K562 (cell line): ENCODE results near the gene ARHGAP25. TPM values are rescaled to one million over a fixed set of nuclear protein-coding genes. Genes with fewer than 3 reads are reported as not detected.

Source experiments
- ATAC-seq: fragments of 200-7000 bp; cut with Tn5 transposase; 3 replicates; pipeline ENCODE4 v1.9.1; 2020; ENCODE audit warnings: moderate library complexity
- BruUV-seq: library from RNA; stranded (reverse); fragments of 400-500 nt; replicated peaks from 2 replicates; lab custom pipeline; 2021; lab: Mats Ljungman, UMichigan
- CTCF ChIA-PET: fragments of 300-600 bp; formaldehyde crosslinking; extraction: SDS; loops from one replicate; lab custom pipeline; 2021; ENCODE audit warnings: low intra/inter-chr PET ratio; lab: Yijun Ruan, JAX
- POLR2A ChIA-PET: fragments of 300-600, 350-650 bp; sonication (Branson Sonifier 250); formaldehyde crosslinking; extraction: SDS; loops from one replicate; lab custom pipeline; 2021; ENCODE audit warnings: antibody characterized with exemption, inconsistent platforms; lab: Yijun Ruan, JAX
- DNase-seq, 4 experiments: peaks; one replicate each; pipeline versions ENCODE4 v3.0.0 to v3.0.0-alpha.2; 2011 to 2018; ENCODE audit warnings: low spot score in 3 of 4, mixed read lengths in 3 of 4; ENCODE audit errors: extremely low read depth in 1 of 4
- FAIRE-seq: peaks from 2 replicates; lab custom pipeline; 2011; peaks lifted over from hg19 to GRCh38; lab: Jason Lieb, UNC
- H2AFZ ChIP-seq: 2 replicates; pipeline ENCODE4 v1.6.0; 2011; ENCODE audit warnings: low read depth, low read length, control low read depth, inconsistent platforms
- H3K27ac ChIP-seq: fragments of 200-600 bp; 3 replicates; pipeline ENCODE4 v1.8.0; 2011; ENCODE audit warnings: low read depth, mild to moderate bottlenecking, control low read depth, inconsistent platforms, low read length, moderate library complexity, mixed read lengths; ENCODE audit errors: extremely low read depth
- H3K27me3 ChIP-seq, 2 experiments: fragments of 300-600 bp in 1 of 2; 2 replicates in 1 of 2; 3 replicates in 1 of 2; pipeline versions ENCODE4 v1.6.0 to v1.8.0; 2011; ENCODE audit warnings: inconsistent platforms in 2 of 2, low read length in 2 of 2, mild to moderate bottlenecking in 1 of 2, mixed read lengths in 1 of 2, moderate library complexity in 1 of 2; ENCODE audit not compliant: control insufficient read depth in 2 of 2, insufficient read depth in 2 of 2
- H3K36me3 ChIP-seq: fragments of 300-600 bp; 3 replicates; pipeline ENCODE4 v1.8.0; 2011; ENCODE audit warnings: mild to moderate bottlenecking, low read length, inconsistent platforms; ENCODE audit not compliant: control insufficient read depth, insufficient read depth
- H3K4me1 ChIP-seq, 2 experiments: fragments of 200-600 bp in 1 of 2; replicated peaks in 1 of 2; 2 replicates in 1 of 2; 3 replicates in 1 of 2; pipeline versions ENCODE4 v1.5.1 to v1.8.0; 2011; ENCODE audit warnings: inconsistent platforms in 2 of 2, low read length in 2 of 2, mild to moderate bottlenecking in 1 of 2, mixed read lengths in 1 of 2, moderate library complexity in 1 of 2; ENCODE audit not compliant: control insufficient read depth in 2 of 2, insufficient read depth in 2 of 2
- H3K4me2 ChIP-seq: 2 replicates; pipeline ENCODE4 v1.6.1; 2011; ENCODE audit warnings: low read length, control low read depth, inconsistent platforms, mixed read lengths; ENCODE audit not compliant: insufficient read depth
- H3K4me3 ChIP-seq: fragments of 200-600 bp; sonication (generic), shearing (Covaris generic); 2 replicates; pipeline ENCODE4 v1.5.1; 2016; ENCODE audit warnings: control low read depth, inconsistent platforms
- H3K79me2 ChIP-seq: fragments of 200-600 bp; 3 replicates; pipeline ENCODE4 v1.8.0; 2011; ENCODE audit warnings: low read length, inconsistent platforms; ENCODE audit not compliant: control insufficient read depth, insufficient read depth
- H3K9ac ChIP-seq, 2 experiments: 2 replicates each; pipeline versions ENCODE4 v1.6.0 to v1.6.1; 2011; ENCODE audit warnings: low read depth in 2 of 2, low read length in 2 of 2, control low read depth in 1 of 2, inconsistent platforms in 1 of 2, mild to moderate bottlenecking in 1 of 2, mixed read lengths in 1 of 2; ENCODE audit not compliant: insufficient read depth in 1 of 2
- H3K9me1 ChIP-seq: one replicate; pipeline ENCODE4 v1.6.0; 2011; ENCODE audit warnings: inconsistent platforms, mild to moderate bottlenecking, low read length, moderate library complexity; ENCODE audit not compliant: control insufficient read depth, insufficient read depth
- H3K9me3 ChIP-seq: replicated peaks from 2 replicates; pipeline ENCODE4 v1.5.1; 2011; ENCODE audit warnings: low read depth, low read length, inconsistent platforms; ENCODE audit not compliant: control insufficient read depth, insufficient read depth
- H4K20me1 ChIP-seq: replicated peaks from 2 replicates; pipeline ENCODE4 v1.6.1; 2011; ENCODE audit warnings: low read length, inconsistent platforms, mixed read lengths; ENCODE audit not compliant: control insufficient read depth, insufficient read depth
- ARNT ChIP-seq, 2 experiments: fragments of 450-650 bp; IDR thresholded peaks; 2 replicates each; pipeline ENCODE4 v1.6.1; 2016; ENCODE audit warnings: mild to moderate bottlenecking in 1 of 2
- KLF1 ChIP-seq: fragments of 450-650 bp; IDR thresholded peaks from 2 replicates; pipeline ENCODE4 v1.6.1; 2016; ENCODE audit warnings: missing genetic modification characterization, missing compliant biosample characterization
- MLX ChIP-seq, 2 experiments: fragments of 450-650 bp in 1 of 2; sonication (generic) in 1 of 2; formaldehyde crosslinking; conservative IDR thresholded peaks; 2 replicates each; pipeline versions ENCODE4 v1.4.0 to v1.8.1; 2020 to 2022; ENCODE audit warnings: mild to moderate bottlenecking in 1 of 2, missing genetic modification reagents in 1 of 2
- NFXL1 ChIP-seq: fragments of 450-650 bp; formaldehyde crosslinking; IDR thresholded peaks from 2 replicates; pipeline ENCODE4 v1.4.0; 2021; ENCODE audit warnings: mild to moderate bottlenecking
- NR1H2 ChIP-seq: sonication (generic); formaldehyde crosslinking; IDR thresholded peaks from 2 replicates; pipeline ENCODE4 v1.4.0; 2020; ENCODE audit warnings: mild to moderate bottlenecking, missing genetic modification reagents
- SIN3B ChIP-seq: fragments of 450-650 bp; IDR thresholded peaks from 2 replicates; pipeline ENCODE4 v1.6.1; 2017; ENCODE audit warnings: low read depth, mild to moderate bottlenecking, moderate library complexity
- U2AF2 ChIP-seq: fragments of 200-400 bp; formaldehyde crosslinking; optimal IDR thresholded peaks from 2 replicates; pipeline ENCODE3; 2017; ENCODE audit warnings: low read depth, mild to moderate bottlenecking, low read length
- ZBTB9 ChIP-seq: fragments of 450-650 bp; formaldehyde crosslinking; IDR thresholded peaks from 2 replicates; pipeline ENCODE4 v1.4.0; 2020; ENCODE audit warnings: mild to moderate bottlenecking, moderate library complexity
- ZNF644 ChIP-seq: fragments of 200-800 bp; sonication (Bioruptor generic); IDR thresholded peaks from 2 replicates; pipeline ENCODE4 v1.6.1; 2016; ENCODE audit warnings: low read depth, missing genetic modification characterization, missing compliant biosample characterization
- ZNF778 ChIP-seq: fragments of 450-650 bp; formaldehyde crosslinking; IDR thresholded peaks from 2 replicates; pipeline ENCODE4 v1.4.0; 2020; ENCODE audit warnings: mild to moderate bottlenecking, moderate library complexity
- WGBS: fragments of 100-300 bp; shearing (Covaris generic); methylation state at CpG from one replicate; pipeline ENCODE4 v1.1.6; 2016; ENCODE audit warnings: low coverage, mixed read lengths; ENCODE audit not compliant: insufficient coverage; ENCODE audit errors: missing lambda C conversion rate; 5-methylcytosine and 5-hydroxymethylcytosine counted together
- in situ Hi-C: fragments of 300-500 bp; cut with MboI; formaldehyde crosslinking; loops from 4 replicates; pipeline ENCODE4 v1.15.0; 2018; ENCODE audit warnings: inconsistent platforms, mixed read lengths
- intact Hi-C: fragments of 100-400 bp; cut with micrococcal nuclease; formaldehyde crosslinking; loops from 2 replicates; pipeline ENCODE4 v1.14.2; 2022
- polyA plus RNA-seq, 8 experiments: library from polyadenylated mRNA; depleted of rRNA in 4 of 8; stranded (reverse) in 5 of 8; unstranded in 3 of 8; fragments of >200 nt; fragmentation: Nextera tagmentation in 2 of 8; fragmentation: Illumina TruSeq in 1 of 8; extraction: Ambion mirVana in 2 of 8; extraction: Trizol in 1 of 8; gene quantifications; 2 replicates each; pipeline versions ENCODE4 v1.2.1 to v1.2.3, GENCODE V29; 2011 to 2014; ENCODE audit warnings: inconsistent platforms in 1 of 8, missing spikeins in 1 of 8
- total RNA-seq, 7 experiments: library from RNA; depleted of rRNA in 6 of 7; stranded (reverse); fragments of >200 nt in 6 of 7; fragmentation: Illumina TruSeq in 2 of 7; extraction: Trizol in 2 of 7; gene quantifications; 2 replicates each; pipeline versions ENCODE4 v1.2.1 to v1.2.3, GENCODE V29; 2011 to 2021; ENCODE audit warnings: low replicate concordance in 1 of 7
- TF ChIP-seq, protein P1 (sequence below), 2 experiments: IDR thresholded peaks in 1 of 2; conservative IDR thresholded peaks in 1 of 2; 2 replicates each; pipeline ENCODE4 v1.6.1; 2016; ENCODE audit warnings: low read depth in 2 of 2, mild to moderate bottlenecking in 1 of 2, missing compliant biosample characterization in 1 of 2, missing genetic modification characterization in 1 of 2, moderate library complexity in 1 of 2
- TF ChIP-seq, protein P2 (sequence below): sonication (generic); formaldehyde crosslinking; IDR thresholded peaks from 2 replicates; pipeline ENCODE4 v1.8.1; 2023; ENCODE audit warnings: mild to moderate bottlenecking, missing genetic modification reagents

Gene ARHGAP25
- total and polyA plus RNA-seq, 9 of the 15 experiments (the other 6 are each of a cell fraction or from before 2014, with no cell fraction given), result 4.9 to 14.8 (median 10.7) TPM

DNA sequence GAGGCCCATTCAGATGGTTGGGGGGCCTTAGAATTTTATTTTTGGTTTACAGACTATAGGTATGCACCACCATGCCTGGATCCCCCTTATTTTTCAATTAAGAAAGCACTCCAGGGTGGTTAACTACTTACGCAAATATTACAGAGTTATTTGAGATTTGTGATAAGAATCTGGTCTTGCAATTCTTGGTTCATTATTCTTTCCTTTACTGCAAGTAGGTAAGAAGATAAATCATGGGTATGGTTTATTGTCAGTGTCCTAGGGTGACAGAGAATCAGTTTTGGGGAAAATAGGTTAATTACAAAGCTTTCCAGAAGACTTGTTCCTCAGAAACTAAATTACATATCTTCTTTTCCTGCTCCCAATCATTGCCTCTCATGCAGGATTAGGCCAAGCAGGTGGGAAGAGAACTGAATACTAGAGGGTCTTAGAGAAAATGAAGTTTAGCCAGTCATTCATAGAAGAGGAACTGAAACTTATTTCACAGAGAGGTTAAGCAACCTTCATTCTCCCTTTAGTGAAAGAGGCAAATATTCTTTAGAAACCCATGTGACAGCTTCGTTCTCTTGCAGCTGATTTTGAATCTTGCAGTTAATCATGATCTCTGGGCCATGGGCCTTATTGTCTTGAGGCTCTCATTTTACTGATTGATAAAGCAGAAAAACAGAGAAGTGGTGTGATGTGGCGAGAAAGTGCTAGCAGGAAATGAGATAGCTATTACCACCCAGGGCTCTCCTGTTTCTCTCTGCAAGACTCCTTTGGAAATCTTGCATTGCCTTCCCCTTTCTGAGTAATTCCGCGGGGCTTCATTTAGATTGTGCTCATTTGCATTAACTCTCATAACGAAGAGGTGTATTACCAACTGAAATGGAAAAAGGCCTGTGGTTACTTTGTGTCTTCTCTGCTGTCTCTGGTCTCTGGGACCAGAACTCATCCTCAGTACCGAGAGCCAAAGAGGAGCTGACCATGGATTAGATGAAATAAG lies 44.8 kb upstream of the ARHGAP25 start (continued):
- TF ChIP-seq, protein P1, sequence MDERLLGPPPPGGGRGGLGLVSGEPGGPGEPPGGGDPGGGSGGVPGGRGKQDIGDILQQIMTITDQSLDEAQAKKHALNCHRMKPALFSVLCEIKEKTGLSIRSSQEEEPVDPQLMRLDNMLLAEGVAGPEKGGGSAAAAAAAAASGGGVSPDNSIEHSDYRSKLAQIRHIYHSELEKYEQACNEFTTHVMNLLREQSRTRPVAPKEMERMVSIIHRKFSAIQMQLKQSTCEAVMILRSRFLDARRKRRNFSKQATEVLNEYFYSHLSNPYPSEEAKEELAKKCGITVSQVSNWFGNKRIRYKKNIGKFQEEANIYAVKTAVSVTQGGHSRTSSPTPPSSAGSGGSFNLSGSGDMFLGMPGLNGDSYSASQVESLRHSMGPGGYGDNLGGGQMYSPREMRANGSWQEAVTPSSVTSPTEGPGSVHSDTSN (CRISPR knock-in tag; IDR thresholded peaks at IDR 0.05; ENCODE audit: low read depth), result no peak
- TF ChIP-seq, protein P1 (tag; conservative IDR thresholded peaks at IDR 0.05; ENCODE audit: low read depth), result 0 out of 2 replicates have a peak, but pooled peaks have one; percentile 9

- BruUV-seq, result no TSS peak
- H3K9ac ChIP-seq, result no peak overlapping the region
- ChIA-PET CTCF (no interaction called here), POLR2A (interaction anchor here (1.0 kb wide), 1 partner anchor 11 kb away, joined by 3 read pairs; no protein-coding TSS in a partner anchor)
- no peaks in the 10 kb centered on the region for H3K27me3 ChIP-seq
- intact Hi-C loops (no loop called here), in situ Hi-C loops (no loop called here)
- no peaks in the 10 kb centered on the region for H3K9me3 ChIP-seq
- ATAC-seq (no peak), DNase-seq (no peak), FAIRE-seq (no peak)
- H3K4me2 ChIP-seq, result no peak overlapping the region
- no peaks in the 10 kb centered on the region for H3K36me3 ChIP-seq
- H2AFZ ChIP-seq, result no peak overlapping the region
- WGBS, result 33% methylated on average over 3 of the region's 3 CpGs
- H3K27ac ChIP-seq, result no peak overlapping the region
- no peak overlapping the region for H3K4me3 ChIP-seq
- no peaks in the 10 kb centered on the region for H3K9me1 ChIP-seq
- H4K20me1 ChIP-seq, result no peaks in the 10 kb centered on the region
- H3K79me2 ChIP-seq, result no peaks in the 10 kb centered on the region
- peaks cover 2 to 10% of the 10 kb centered on the region in 2 experiments; a peak in 4 of 5 replicates for H3K4me1 ChIP-seq
- TF ChIP-seq, protein P2, sequence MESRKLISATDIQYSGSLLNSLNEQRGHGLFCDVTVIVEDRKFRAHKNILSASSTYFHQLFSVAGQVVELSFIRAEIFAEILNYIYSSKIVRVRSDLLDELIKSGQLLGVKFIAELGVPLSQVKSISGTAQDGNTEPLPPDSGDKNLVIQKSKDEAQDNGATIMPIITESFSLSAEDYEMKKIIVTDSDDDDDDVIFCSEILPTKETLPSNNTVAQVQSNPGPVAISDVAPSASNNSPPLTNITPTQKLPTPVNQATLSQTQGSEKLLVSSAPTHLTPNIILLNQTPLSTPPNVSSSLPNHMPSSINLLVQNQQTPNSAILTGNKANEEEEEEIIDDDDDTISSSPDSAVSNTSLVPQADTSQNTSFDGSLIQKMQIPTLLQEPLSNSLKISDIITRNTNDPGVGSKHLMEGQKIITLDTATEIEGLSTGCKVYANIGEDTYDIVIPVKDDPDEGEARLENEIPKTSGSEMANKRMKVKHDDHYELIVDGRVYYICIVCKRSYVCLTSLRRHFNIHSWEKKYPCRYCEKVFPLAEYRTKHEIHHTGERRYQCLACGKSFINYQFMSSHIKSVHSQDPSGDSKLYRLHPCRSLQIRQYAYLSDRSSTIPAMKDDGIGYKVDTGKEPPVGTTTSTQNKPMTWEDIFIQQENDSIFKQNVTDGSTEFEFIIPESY (CRISPR knock-in tag), result no peak
- no peak for TF ChIP-seq NR1H2 (CRISPR knock-in tag)
- TF ChIP-seq ARNT (IDR thresholded peaks at IDR 0.05), result no peak
- TF ChIP-seq MLX (CRISPR knock-in tag; conservative IDR thresholded peaks at IDR 0.05), result no peak
- TF ChIP-seq ZNF644 (tag), result no peak
- no peak for TF ChIP-seq ZBTB9 (CRISPR knock-in tag)
- no peak for TF ChIP-seq NFXL1
- no peak for TF ChIP-seq ZNF778 (CRISPR knock-in tag)
- no peak for TF ChIP-seq KLF1 (tag)
- TF ChIP-seq SIN3B, result no peak
- TF ChIP-seq U2AF2, result no peak
These were observed 43.8 kb upstream of the ARHGAP25 start for GRCh38 chr2:68690851-68691250.
